CD4-positive, CD25-positive, alpha-beta regulatory T cell (primary cell): ENCODE results near the gene EMC6. TPM values are rescaled to one million over a fixed set of nuclear protein-coding genes. Genes with fewer than 3 reads are reported as not detected.
A peak's percentile ranks its signal among the peaks of the same experiment; 100 is the strongest.
"Not testable (repeated sequence)": the region's sequence is repeated elsewhere in the genome, so short reads cannot be mapped to it uniquely, and the experiment has no call there.

ENCODE experiments used
- ATAC-seq, 2 donors: fragments of 150-1000 bp; cut with Tn5 transposase; one replicate each; pipeline ENCODE4 v1.10.0; 2021; ENCODE audit warnings: low read depth in 2 of 2, moderate number of reproducible peaks in 2 of 2, moderate library complexity in 1 of 2
- DNase-seq, 3 donors: peaks; one replicate each; pipeline versions ENCODE4 v3.0.0 to v3.0.0-alpha.2; 2012 to 2022; ENCODE audit warnings: mixed read lengths in 1 of 3
- H3K27ac ChIP-seq: one replicate; pipeline ENCODE4 v1.7.0; 2013; ENCODE audit warnings: mild to moderate bottlenecking, low read length; ENCODE audit not compliant: insufficient read depth, poor library complexity, severe bottlenecking
- H3K27me3 ChIP-seq: one replicate; pipeline ENCODE4 v1.7.0; 2013; ENCODE audit warnings: low read length; ENCODE audit not compliant: control insufficient read depth, insufficient read depth
- H3K36me3 ChIP-seq: one replicate; pipeline ENCODE4 v1.7.0; 2013; ENCODE audit warnings: mild to moderate bottlenecking, low read length, moderate library complexity; ENCODE audit not compliant: control insufficient read depth, insufficient read depth
- H3K4me1 ChIP-seq: 2 replicates; pipeline ENCODE4 v1.7.0; 2013; ENCODE audit warnings: mild to moderate bottlenecking, low read length; ENCODE audit not compliant: insufficient read depth, control insufficient read depth, poor library complexity, severe bottlenecking
- H3K4me3 ChIP-seq: one replicate; pipeline ENCODE4 v1.7.0; 2013; ENCODE audit warnings: low read depth, mild to moderate bottlenecking, low read length, moderate library complexity
- H3K9me3 ChIP-seq, 2 experiments: 1 replicate in 1 of 2; 2 replicates in 1 of 2; pipeline ENCODE4 v1.7.0; 2013; ENCODE audit warnings: low read length in 2 of 2, mild to moderate bottlenecking in 1 of 2, moderate library complexity in 1 of 2; ENCODE audit not compliant: control insufficient read depth in 2 of 2
- H3K27ac Mint-ChIP-seq, 3 donors: one replicate each; pipeline ENCODE4 v1.8.0; 2020 to 2022; ENCODE audit warnings: mild to moderate bottlenecking in 3 of 3, mixed read lengths in 3 of 3, moderate library complexity in 2 of 3
- H3K27me3 Mint-ChIP-seq: one replicate; pipeline ENCODE4 v1.8.0; 2022; ENCODE audit warnings: mild to moderate bottlenecking, mixed read lengths
- H3K36me3 Mint-ChIP-seq: one replicate; pipeline ENCODE4 v1.8.0; 2020; ENCODE audit warnings: mixed read lengths
- H3K4me1 Mint-ChIP-seq, 4 donors: one replicate each; pipeline ENCODE4 v1.8.0; 2020 to 2022; ENCODE audit warnings: mixed read lengths in 4 of 4, mild to moderate bottlenecking in 1 of 4
- H3K4me3 Mint-ChIP-seq, 4 donors: one replicate each; pipeline ENCODE4 v1.8.0; 2020 to 2022; ENCODE audit warnings: mild to moderate bottlenecking in 4 of 4, mixed read lengths in 4 of 4, moderate library complexity in 3 of 4
- H3K9me3 Mint-ChIP-seq, 7 donors: one replicate each; pipeline ENCODE4 v1.8.0; 2020 to 2022; ENCODE audit warnings: mixed read lengths in 7 of 7, mild to moderate bottlenecking in 3 of 7, moderate library complexity in 2 of 7
- polyA plus RNA-seq, 4 donors: library from polyadenylated mRNA; unstranded; fragments of 300-500 nt; fragmentation: Illumina TruSeq; gene quantifications; one replicate each; pipeline ENCODE4 v1.2.3, GENCODE V29; 2021
- total RNA-seq: library from RNA; stranded (reverse); gene quantifications from one replicate; pipeline ENCODE4 v1.2.3, GENCODE V29; 2022

Gene EMC6
- total and polyA plus RNA-seq, 5 donors from 2014 or later = 27.2 to 125 (median 113) TPM

DNA sequence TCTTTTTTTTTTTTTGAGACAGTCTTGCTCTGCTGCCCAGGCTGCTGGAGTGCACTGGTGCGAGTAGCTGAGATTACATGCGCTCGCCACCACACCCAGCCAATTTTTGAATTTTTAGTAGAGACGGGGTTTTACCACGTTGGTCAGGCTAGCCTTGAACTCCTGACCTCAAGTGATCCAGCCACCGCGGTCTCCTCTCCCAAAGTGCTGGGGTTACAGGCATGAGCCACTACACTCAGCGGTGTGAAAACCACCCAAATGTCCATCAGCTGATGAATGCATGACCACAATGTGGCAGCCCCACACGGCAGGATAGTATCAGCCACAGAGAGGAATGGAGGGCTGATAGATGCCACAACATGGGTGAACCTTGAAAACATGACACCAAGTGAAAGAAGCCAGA, 25.2 kb downstream of the EMC6 start:
- ATAC-seq (no peak), DNase-seq (peak in 1 of 3 donors; percentile 24)
- H3K4me1 ChIP-seq = peaks cover 21% of the 10 kb centered on the region
- Mint-ChIP-seq H3K4me1 (peaks cover 0 to 39% (median 14%) of the 10 kb centered on the region in 4 donors), H3K27me3 (peaks cover 6% of the 10 kb centered on the region), H3K4me3 (peak overlapping the region; percentile 88 to 95 (median 92)), H3K36me3 (peaks cover 9% of the 10 kb centered on the region), H3K27ac (peak overlapping the region in 2 of 3 donors; percentile 90 to 94), H3K9me3 (no peaks in the 10 kb centered on the region)
- H3K9me3 ChIP-seq = no peaks in the 10 kb centered on the region
- no peak overlapping the region for H3K4me3 ChIP-seq
- H3K36me3 ChIP-seq = peaks cover 13% of the 10 kb centered on the region
- no peak overlapping the region for H3K27ac ChIP-seq
- H3K27me3 ChIP-seq = no peaks in the 10 kb centered on the region

DNA sequence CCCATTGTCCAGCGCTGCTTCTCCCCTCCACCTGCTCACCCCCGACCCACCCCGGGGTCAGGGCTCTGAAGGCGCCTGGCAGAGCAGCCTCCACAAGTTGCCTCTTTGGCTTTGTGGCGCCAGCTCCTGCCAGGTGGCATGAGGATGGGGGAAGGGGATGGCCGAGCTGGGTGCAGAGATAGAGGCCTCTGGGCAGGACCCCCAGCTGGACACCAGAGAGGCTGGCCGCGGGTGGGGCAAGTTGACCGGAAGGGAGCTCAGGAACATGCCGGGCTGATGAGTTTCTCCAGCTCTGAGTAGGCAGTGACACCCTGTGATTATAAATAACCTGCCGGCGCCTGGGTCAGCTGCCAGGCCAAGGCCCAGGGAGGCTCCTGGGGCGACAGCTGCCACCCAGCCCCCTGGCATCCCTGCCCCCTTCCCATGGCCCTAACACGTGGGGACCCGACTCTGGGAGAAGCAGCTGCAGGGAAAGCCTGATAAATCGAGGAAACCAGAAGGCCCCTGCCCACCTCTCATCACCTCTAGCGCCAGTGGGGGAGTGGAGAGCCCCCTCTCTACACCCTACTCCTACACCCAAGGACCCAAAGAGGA, 26.6 kb downstream of the EMC6 start:
- peaks cover 21% of the 10 kb centered on the region for H3K4me1 ChIP-seq
- no peak for DNase-seq

DNA sequence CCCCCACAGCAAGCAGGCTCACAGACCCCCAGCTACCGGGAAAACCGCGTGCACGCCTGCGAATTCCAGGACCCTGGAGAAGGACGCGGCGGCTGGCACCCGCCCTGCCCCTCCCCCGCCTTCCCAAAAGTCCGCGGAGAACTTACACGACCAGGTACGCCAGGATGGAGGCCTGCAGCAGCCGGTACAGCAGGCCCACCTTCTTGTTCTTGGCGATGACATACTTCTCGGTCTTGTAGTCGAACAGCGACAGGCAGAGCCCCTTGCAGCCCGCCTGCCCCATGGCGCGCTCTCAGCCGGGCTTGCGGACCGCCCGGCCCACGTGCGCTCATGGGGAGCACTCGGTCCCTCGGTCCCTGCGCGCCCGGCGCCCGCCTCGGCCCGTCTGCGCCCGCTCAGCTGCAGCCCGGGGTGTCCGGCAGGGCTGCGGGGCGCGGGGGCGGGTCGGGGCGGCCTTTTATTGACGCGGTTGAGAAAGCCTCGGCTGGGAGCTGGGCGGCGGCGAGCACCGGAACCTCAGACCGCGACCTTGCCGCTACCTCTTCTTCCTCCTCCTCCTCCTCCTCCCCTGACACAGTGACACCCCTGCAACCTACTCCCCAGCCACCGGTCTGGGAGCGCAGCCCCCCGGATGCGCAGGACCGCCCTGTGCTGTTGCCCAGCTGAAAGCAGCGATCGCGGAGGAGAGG, 27.3 kb downstream of the EMC6 start, which contains the start of gene P2RX5:
Gene P2RX5, minus strand, starts transcription at position 433 of the 689 bp plus-strand sequence. Its CDS starts 150 bp downstream, at position 283.
- Mint-ChIP-seq H3K36me3 (no peaks in the 10 kb centered on the region), H3K4me1 (peaks cover 0 to 39% (median 14%) of the 10 kb centered on the region in 4 donors), H3K9me3 (no peaks in the 10 kb centered on the region), H3K27me3 (peaks cover 6% of the 10 kb centered on the region), H3K4me3 (peak within 1 kb of the TSS; percentile 88 to 98 (median 94)), H3K27ac (peak within 1 kb of the TSS; percentile 41 to 95 (median 74))
- Histone ChIP-seq H3K4me1 (peaks cover 21% of the 10 kb centered on the region), H3K9me3 (no peaks in the 10 kb centered on the region), H3K36me3 (peaks cover 6% of the 10 kb centered on the region), H3K27ac (peak within 1 kb of the TSS; percentile 5), H3K4me3 (peak within 1 kb of the TSS; percentile 51), H3K27me3 (no peaks in the 10 kb centered on the region)
- DNase-seq = peak in 2 of 3 donors; percentile 41 to 77
- peak; percentile 60 to 63 for ATAC-seq

More for the DNA sequence above, 26.6 kb downstream of the EMC6 start:
- no peak for ATAC-seq
- Histone ChIP-seq H3K4me3 (peak overlapping the region; percentile 51), H3K36me3 (peaks cover 7% of the 10 kb centered on the region), H3K27me3 (no peaks in the 10 kb centered on the region), H3K27ac (peak overlapping the region; percentile 5), H3K9me3 (no peaks in the 10 kb centered on the region)
- Mint-ChIP-seq H3K4me1 (peaks cover 0 to 39% (median 14%) of the 10 kb centered on the region in 4 donors), H3K4me3 (peak overlapping the region; percentile 88 to 95 (median 92)), H3K27ac (peak overlapping the region in 2 of 3 donors; percentile 41 to 74), H3K36me3 (peaks cover 4% of the 10 kb centered on the region), H3K27me3 (peaks cover 6% of the 10 kb centered on the region), H3K9me3 (no peaks in the 10 kb centered on the region)

DNA sequence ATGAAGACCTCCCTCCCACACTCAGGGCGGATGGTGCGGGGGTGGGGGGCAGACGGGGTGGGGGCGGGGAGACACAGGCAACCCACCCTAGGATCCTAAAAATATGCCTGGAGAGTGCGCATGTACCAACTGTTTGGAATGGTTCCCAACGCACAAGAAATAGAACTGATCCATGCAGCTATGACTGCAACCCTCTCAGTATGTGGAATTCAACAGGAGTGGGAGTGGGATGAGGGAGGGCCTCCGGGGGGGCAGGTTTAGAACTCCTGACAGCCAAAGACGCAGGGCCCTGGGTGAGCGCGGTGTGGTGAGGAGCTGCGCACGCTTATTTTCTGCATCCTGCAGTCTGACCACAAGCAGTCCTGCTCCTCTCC, 28.5 kb downstream of the EMC6 start:
- Histone ChIP-seq H3K4me1 (peaks cover 21% of the 10 kb centered on the region), H3K4me3 (no peak overlapping the region), H3K9me3 (no peaks in the 10 kb centered on the region), H3K27ac (no peak overlapping the region), H3K27me3 (no peaks in the 10 kb centered on the region), H3K36me3 (no peaks in the 10 kb centered on the region)
- Mint-ChIP-seq H3K9me3 (no peaks in the 10 kb centered on the region), H3K4me1 (peaks cover 0 to 36% (median 14%) of the 10 kb centered on the region in 4 donors), H3K27ac (no peak overlapping the region), H3K4me3 (peak overlapping the region in 3 of 4 donors; percentile 81 to 88 (median 84)), H3K27me3 (peaks cover 6% of the 10 kb centered on the region), H3K36me3 (no peaks in the 10 kb centered on the region)
- no peak for DNase-seq
- no peak for ATAC-seq

DNA sequence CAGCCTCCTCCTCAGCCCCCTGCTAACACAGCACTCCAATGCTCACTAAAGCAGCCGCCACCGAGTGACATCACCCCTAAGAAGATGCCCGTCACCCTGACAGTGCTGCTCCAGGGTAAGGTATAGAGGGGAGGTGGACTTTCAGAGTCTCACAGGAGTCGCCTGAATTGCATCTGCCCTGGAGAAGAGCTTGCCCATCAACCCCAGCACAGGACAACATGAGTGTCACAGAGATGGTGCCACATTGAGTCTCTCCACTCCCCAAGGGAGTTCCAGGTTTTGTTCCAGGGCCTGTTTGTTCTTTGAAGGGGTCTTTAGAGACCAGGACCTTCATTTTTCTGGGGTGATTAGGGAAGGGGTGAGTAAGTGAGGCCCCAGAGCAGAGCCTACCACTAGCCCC, 29.5 kb downstream of the EMC6 start:
- H3K9me3 ChIP-seq = no peaks in the 10 kb centered on the region
- no peaks in the 10 kb centered on the region for H3K36me3 Mint-ChIP-seq
- H3K27ac ChIP-seq = no peak overlapping the region
- H3K36me3 ChIP-seq = no peaks in the 10 kb centered on the region
- H3K4me3 ChIP-seq = no peak overlapping the region
- peaks cover 0 to 27% (median 15%) of the 10 kb centered on the region in 4 donors for H3K4me1 Mint-ChIP-seq
- DNase-seq = no peak
- no peak overlapping the region for H3K27ac Mint-ChIP-seq
- peaks cover 3% of the 10 kb centered on the region for H3K27me3 Mint-ChIP-seq
- no peak for ATAC-seq
- H3K9me3 Mint-ChIP-seq = peaks cover 0 to 4% (median 0%) of the 10 kb centered on the region in 7 donors
- H3K27me3 ChIP-seq = no peaks in the 10 kb centered on the region
- H3K4me1 ChIP-seq = peaks cover 21% of the 10 kb centered on the region
- peak overlapping the region in 2 of 4 donors; percentile 52 to 81 for H3K4me3 Mint-ChIP-seq

DNA sequence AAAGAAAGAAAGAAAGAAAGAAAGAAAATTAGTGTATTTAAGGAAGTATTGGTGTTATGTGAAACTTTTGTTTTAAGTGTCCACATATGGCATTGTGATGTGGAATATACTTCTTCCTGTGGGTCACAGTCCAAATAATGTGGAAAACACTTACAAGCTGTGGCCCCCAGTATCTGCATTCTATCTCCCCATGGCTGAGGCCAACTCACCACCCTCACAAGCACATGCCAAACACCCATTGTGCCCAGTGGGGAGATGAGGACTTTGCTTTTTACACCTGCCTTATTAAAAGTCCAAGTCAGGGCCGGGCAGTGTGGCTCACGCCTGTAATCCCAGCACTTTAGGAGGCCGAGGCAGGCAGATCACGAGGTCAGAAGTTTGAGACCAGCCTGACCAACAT, 31.3 kb downstream of the EMC6 start:
- DNase-seq (no peak), ATAC-seq (no peak)

DNA sequence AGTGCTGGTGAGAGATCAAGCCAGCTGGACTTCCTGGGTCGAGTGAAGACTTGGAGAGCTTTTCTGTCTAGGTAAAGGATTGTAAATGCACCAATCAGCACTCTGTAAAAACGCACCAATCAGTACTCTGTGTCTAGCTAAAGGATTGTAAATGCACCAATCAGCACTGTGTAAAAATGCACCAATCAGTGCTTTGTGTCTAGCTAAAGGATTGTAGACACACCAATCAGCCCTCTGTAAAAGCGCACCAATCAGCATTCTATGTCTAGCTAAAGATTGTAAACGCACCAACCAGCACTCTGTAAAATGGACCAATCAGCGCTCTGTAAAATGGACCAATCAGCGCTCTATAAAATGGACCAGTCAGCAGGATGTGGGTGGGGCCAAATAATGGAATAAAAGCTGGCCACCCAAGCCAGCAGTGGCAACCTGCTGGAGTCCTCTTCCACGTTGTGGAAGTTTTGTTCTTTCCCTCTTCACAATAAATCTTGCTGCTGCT, 33.5 kb downstream of the EMC6 start:
- not testable (repeated sequence) for H3K36me3 Mint-ChIP-seq, H3K4me3 Mint-ChIP-seq, H3K27me3 ChIP-seq, H3K9me3 Mint-ChIP-seq, H3K27me3 Mint-ChIP-seq, H3K4me1 ChIP-seq, H3K36me3 ChIP-seq, H3K27ac ChIP-seq, ATAC-seq, H3K9me3 ChIP-seq, H3K4me3 ChIP-seq, DNase-seq, H3K4me1 Mint-ChIP-seq
- peak overlapping the region in 2 of 3 donors; percentile 11 to 44 for H3K27ac Mint-ChIP-seq

More for the DNA sequence above, 31.3 kb downstream of the EMC6 start:
- Mint-ChIP-seq H3K4me3 (no peak overlapping the region), H3K4me1 (peaks cover 0 to 12% (median 7%) of the 10 kb centered on the region in 4 donors), H3K9me3 (peaks cover 0 to 4% (median 0%) of the 10 kb centered on the region in 7 donors), H3K27me3 (no peaks in the 10 kb centered on the region), H3K27ac (no peak overlapping the region), H3K36me3 (no peaks in the 10 kb centered on the region)
- Histone ChIP-seq H3K4me1 (peaks cover 14% of the 10 kb centered on the region), H3K36me3 (no peaks in the 10 kb centered on the region), H3K27me3 (no peaks in the 10 kb centered on the region), H3K9me3 (no peaks in the 10 kb centered on the region), H3K27ac (no peak overlapping the region), H3K4me3 (no peak overlapping the region)
